Progenitor cell of endocrine pancreas (in vitro differentiated cells): ENCODE results near the gene ZNF821. TPM values are rescaled to one million over a fixed set of nuclear protein-coding genes. Genes with fewer than 3 reads are reported as not detected.

Experiments
- DNase-seq: peaks from one replicate; pipeline ENCODE4 v3.0.0; 2021; ENCODE audit warnings: low spot score; ENCODE audit not compliant: unreplicated experiment
- H3K27ac Mint-ChIP-seq: 2 replicates; pipeline ENCODE4 v1.8.0; 2021; ENCODE audit warnings: mild to moderate bottlenecking, moderate library complexity, mixed read lengths
- H3K27me3 Mint-ChIP-seq: 2 replicates; pipeline ENCODE4 v1.8.0; 2021; ENCODE audit warnings: mixed read lengths
- H3K36me3 Mint-ChIP-seq: 2 replicates; pipeline ENCODE4 v1.8.0; 2022; ENCODE audit warnings: mixed read lengths; ENCODE audit not compliant: insufficient read depth
- H3K4me1 Mint-ChIP-seq: 2 replicates; pipeline ENCODE4 v1.8.0; 2021; ENCODE audit warnings: low read depth, mixed read lengths
- H3K4me3 Mint-ChIP-seq: 2 replicates; pipeline ENCODE4 v1.8.0; 2021; ENCODE audit warnings: low read depth, mild to moderate bottlenecking, moderate library complexity, mixed read lengths
- H3K9me3 Mint-ChIP-seq: 2 replicates; pipeline ENCODE4 v1.8.0; 2021; ENCODE audit warnings: low read depth, mixed read lengths
- total RNA-seq: library from RNA; stranded (reverse); gene quantifications from 2 replicates; pipeline ENCODE4 v1.2.1, GENCODE V29; 2021
- TF ChIP-seq, protein P1 (sequence below): fragments of 200-600 bp; sonication (generic); IDR thresholded peaks from one replicate; pipeline ENCODE4 v1.5.0; 2021; ENCODE audit warnings: antibody characterized with exemption, mild to moderate bottlenecking; ENCODE audit not compliant: unreplicated experiment

Gene ZNF821
- total RNA-seq, 1 donor from 2014 or later = 32.3 TPM

DNA sequence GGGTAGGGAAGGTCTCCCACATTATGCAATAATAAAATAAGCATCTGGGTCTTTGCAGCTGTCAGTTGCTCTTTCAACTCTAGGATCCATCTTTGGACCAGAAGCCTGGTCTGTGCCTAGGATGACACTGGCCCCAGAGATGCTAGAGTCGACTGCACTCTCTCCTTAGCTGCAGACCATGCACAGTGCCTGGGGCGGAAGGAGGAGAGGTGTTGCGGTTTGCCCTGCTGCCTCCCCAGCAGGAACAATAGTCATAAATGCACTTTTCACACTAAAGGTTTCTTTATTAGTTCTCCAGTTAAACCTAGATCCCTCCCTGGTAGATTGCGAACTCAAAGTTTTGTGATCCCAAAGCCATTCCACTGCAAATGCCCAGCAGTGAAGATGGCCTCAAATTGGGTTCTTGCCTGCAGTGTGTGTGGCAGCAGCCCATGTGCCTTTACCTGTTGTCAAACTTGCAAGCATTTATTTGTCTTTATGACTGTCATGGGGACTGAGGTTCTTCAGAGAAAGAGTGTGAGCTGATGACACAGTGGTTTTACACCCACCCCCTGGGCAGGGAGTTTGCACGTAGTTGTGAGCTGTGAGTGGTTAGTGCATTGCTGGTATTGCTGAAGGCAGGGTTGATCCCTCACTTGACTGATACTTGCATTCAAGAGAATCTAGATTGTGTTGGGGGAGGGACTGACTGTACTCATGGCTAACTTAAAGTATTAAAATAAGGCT, 27.9 kb downstream of the ZNF821 start:
- H3K36me3 Mint-ChIP-seq = peaks cover 14% of the 10 kb centered on the region
- H3K4me1 Mint-ChIP-seq = peaks cover 17% of the 10 kb centered on the region
- TF ChIP-seq, protein P1, sequence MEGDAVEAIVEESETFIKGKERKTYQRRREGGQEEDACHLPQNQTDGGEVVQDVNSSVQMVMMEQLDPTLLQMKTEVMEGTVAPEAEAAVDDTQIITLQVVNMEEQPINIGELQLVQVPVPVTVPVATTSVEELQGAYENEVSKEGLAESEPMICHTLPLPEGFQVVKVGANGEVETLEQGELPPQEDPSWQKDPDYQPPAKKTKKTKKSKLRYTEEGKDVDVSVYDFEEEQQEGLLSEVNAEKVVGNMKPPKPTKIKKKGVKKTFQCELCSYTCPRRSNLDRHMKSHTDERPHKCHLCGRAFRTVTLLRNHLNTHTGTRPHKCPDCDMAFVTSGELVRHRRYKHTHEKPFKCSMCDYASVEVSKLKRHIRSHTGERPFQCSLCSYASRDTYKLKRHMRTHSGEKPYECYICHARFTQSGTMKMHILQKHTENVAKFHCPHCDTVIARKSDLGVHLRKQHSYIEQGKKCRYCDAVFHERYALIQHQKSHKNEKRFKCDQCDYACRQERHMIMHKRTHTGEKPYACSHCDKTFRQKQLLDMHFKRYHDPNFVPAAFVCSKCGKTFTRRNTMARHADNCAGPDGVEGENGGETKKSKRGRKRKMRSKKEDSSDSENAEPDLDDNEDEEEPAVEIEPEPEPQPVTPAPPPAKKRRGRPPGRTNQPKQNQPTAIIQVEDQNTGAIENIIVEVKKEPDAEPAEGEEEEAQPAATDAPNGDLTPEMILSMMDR = no peak
- H3K27ac Mint-ChIP-seq = peak overlapping the region; percentile 73
- DNase-seq = no peak
- H3K4me3 Mint-ChIP-seq = no peak overlapping the region
- H3K27me3 Mint-ChIP-seq = no peaks in the 10 kb centered on the region
- no peaks in the 10 kb centered on the region for H3K9me3 Mint-ChIP-seq

DNA sequence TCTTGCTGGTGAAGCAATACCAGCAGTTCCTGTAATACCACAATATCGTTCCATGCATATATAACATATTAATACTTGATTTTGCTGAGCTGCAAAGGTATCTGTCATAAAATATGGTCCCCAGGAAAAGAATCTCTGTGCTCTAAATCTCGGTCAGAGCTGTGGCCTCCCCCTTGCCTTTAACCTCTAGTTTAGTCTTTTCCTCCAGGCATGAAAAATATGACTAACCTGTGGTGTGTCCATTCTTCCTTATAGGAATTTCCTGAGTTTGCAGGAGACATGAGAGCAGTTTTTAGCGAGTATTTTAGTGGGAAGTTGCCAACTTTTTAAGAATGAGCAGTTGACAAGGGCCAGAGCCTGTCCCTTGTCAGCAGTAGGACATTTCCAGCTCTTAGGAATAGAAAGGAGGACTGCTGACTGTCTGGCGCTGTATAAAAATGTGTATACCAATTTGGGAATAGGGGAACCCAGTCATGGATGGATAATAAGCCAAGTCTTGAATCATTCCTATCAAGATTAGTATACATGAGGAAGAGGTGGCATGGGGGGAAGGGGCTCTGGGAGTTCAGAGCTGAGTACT, 29.5 kb downstream of the ZNF821 start:
- Mint-ChIP-seq H3K27ac (no peak overlapping the region), H3K36me3 (peaks cover 15% of the 10 kb centered on the region), H3K4me3 (no peak overlapping the region), H3K27me3 (no peaks in the 10 kb centered on the region), H3K4me1 (peaks cover 17% of the 10 kb centered on the region), H3K9me3 (no peaks in the 10 kb centered on the region)
- TF ChIP-seq, protein P1 = no peak
- no peak for DNase-seq

DNA sequence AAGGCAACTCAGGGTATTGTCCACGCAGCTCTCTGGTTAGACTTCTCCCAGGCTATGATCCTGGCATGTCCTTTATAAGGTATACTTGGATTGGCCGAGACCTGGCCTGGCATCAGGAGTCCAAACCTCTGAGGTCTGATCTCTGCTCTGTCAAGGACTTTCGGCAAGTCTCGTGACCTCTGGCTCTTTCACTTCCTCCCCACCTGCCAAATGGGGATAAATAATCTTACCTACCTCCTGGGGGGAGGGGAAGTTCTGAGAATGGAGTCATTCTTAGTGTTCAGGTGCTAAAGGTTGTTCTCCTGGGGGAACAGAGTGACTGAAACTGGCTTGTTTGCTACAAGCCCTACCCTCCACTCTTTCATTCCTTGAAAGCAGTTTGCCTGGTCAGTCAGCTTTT, 30.6 kb downstream of the ZNF821 start:
- H3K4me1 Mint-ChIP-seq = peaks cover 10% of the 10 kb centered on the region
- no peaks in the 10 kb centered on the region for H3K27me3 Mint-ChIP-seq
- no peak overlapping the region for H3K4me3 Mint-ChIP-seq
- H3K9me3 Mint-ChIP-seq = no peaks in the 10 kb centered on the region
- DNase-seq = no peak
- H3K36me3 Mint-ChIP-seq = peaks cover 15% of the 10 kb centered on the region
- TF ChIP-seq, protein P1 = no peak
- peak overlapping the region; percentile 69 for H3K27ac Mint-ChIP-seq

DNA sequence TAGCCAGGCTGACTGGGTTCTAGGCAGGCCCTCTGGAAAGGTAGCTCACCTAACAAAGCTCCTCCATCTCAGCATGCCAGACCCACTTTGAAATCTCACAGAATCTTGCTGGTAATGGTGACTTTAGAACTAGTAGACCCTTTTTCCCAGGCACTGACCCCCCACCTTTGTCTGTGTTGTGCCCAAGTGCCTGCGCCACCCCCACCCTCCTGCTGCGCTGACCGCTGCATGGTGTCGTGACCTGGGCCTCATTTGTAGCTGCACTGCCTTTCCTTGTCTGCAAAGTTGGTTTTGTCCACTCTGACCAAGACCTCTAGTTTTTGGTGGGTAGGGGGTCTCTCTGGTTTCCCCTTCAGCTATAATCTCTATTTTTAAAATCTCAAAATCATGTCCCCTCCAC, 31.4 kb downstream of the ZNF821 start:
- TF ChIP-seq, protein P1 = no peak
- Mint-ChIP-seq H3K9me3 (no peaks in the 10 kb centered on the region), H3K27ac (no peak overlapping the region), H3K36me3 (peaks cover 16% of the 10 kb centered on the region), H3K4me1 (peaks cover 12% of the 10 kb centered on the region), H3K27me3 (no peaks in the 10 kb centered on the region), H3K4me3 (no peak overlapping the region)
- DNase-seq = no peak

DNA sequence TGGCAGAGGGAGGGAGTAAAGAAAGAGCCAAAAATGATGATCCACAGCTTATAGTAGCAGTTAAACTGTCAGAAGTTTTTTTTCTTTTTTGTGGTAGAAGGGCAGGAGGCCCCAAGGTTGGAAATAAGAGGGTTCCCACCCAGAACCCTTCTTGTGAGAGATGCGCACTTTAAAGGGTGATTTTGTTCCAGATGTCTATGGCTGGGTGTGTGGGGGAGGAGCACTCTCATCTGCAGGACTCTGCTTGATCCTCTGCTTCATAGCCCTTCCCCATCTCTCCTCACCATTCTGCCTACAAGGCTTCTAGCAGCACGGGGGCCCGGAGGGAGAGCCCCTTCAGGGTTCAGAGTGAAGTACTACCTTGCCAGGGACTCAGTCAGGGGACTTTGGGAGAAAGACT, 31.8 kb downstream of the ZNF821 start:
- TF ChIP-seq, protein P1 = no peak

More for the DNA sequence above, 31.8 kb downstream of the ZNF821 start:
- DNase-seq = no peak
- Mint-ChIP-seq H3K4me1 (peaks cover 15% of the 10 kb centered on the region), H3K27ac (no peak overlapping the region), H3K27me3 (no peaks in the 10 kb centered on the region), H3K4me3 (no peak overlapping the region), H3K36me3 (peaks cover 16% of the 10 kb centered on the region), H3K9me3 (no peaks in the 10 kb centered on the region)
